Liver (tissue), 9 donors: ENCODE results near the gene SURF6. TPM values are rescaled to one million over a fixed set of nuclear protein-coding genes. Genes with fewer than 3 reads are reported as not detected.
"Not testable (repeated sequence)": the region's sequence is repeated elsewhere in the genome, so short reads cannot be mapped to it uniquely, and the experiment has no call there.

ENCODE experiments used
- DNase-seq: peaks from one replicate; pipeline ENCODE4 v3.0.0-alpha.2; 2017; ENCODE audit warnings: low spot score
- H3K27ac ChIP-seq, 2 donors: one replicate each; pipeline ENCODE4 v1.7.0; 2013; ENCODE audit warnings: inconsistent platforms in 2 of 2, low read length in 2 of 2, control low read depth in 1 of 2, low read depth in 1 of 2, mild to moderate bottlenecking in 1 of 2
- H3K27me3 ChIP-seq, 4 donors: one replicate each; pipeline versions ENCODE4 v1.6.1 to v1.7.0; 2013; ENCODE audit warnings: low read length in 3 of 4, inconsistent platforms in 1 of 4, mild to moderate bottlenecking in 1 of 4, moderate library complexity in 1 of 4; ENCODE audit not compliant: control insufficient read depth in 4 of 4, insufficient read depth in 4 of 4
- H3K36me3 ChIP-seq, 4 donors: one replicate each; pipeline versions ENCODE4 v1.6.1 to v1.7.0; 2013; ENCODE audit warnings: low read length in 3 of 4, mild to moderate bottlenecking in 3 of 4, low read depth in 1 of 4, moderate library complexity in 1 of 4; ENCODE audit not compliant: control insufficient read depth in 4 of 4, insufficient read depth in 3 of 4
- H3K4me1 ChIP-seq, 4 donors: one replicate each; pipeline versions ENCODE4 v1.6.1 to v1.7.0; 2013; ENCODE audit warnings: low read length in 3 of 4, mild to moderate bottlenecking in 3 of 4, moderate library complexity in 1 of 4; ENCODE audit not compliant: control insufficient read depth in 4 of 4, insufficient read depth in 4 of 4
- H3K4me3 ChIP-seq, 3 donors: one replicate each; pipeline versions ENCODE4 v1.6.1 to v1.7.0; 2013; ENCODE audit warnings: low read length in 3 of 3, control low read depth in 1 of 3, low read depth in 1 of 3, mild to moderate bottlenecking in 1 of 3
- H3K9ac ChIP-seq, 2 donors: one replicate each; pipeline ENCODE4 v1.7.0; 2013; ENCODE audit warnings: low read length in 2 of 2, mild to moderate bottlenecking in 2 of 2, moderate library complexity in 2 of 2, control low read depth in 1 of 2, low read depth in 1 of 2
- H3K9me3 ChIP-seq, 4 donors: one replicate each; pipeline versions ENCODE4 v1.6.1 to v1.7.0; 2013; ENCODE audit warnings: low read length in 3 of 4; ENCODE audit not compliant: control insufficient read depth in 4 of 4
- EGR1 ChIP-seq, 2 donors: IDR thresholded peaks; 2 replicates each; pipeline ENCODE4 v1.6.1; 2016 to 2018; ENCODE audit warnings: antibody characterized with exemption in 2 of 2, low read depth in 2 of 2
- FOXA1 ChIP-seq: IDR thresholded peaks from 2 replicates; pipeline ENCODE4 v1.6.1; 2016; ENCODE audit warnings: antibody characterized with exemption
- FOXA2 ChIP-seq: IDR thresholded peaks from 2 replicates; pipeline ENCODE4 v1.6.1; 2016; ENCODE audit warnings: antibody characterized with exemption
- HNF4A ChIP-seq, 2 donors: conservative IDR thresholded peaks; 2 replicates each; pipeline ENCODE4 v1.6.1; 2016; ENCODE audit warnings: antibody characterized with exemption in 2 of 2, mild to moderate bottlenecking in 2 of 2
- HNF4G ChIP-seq: IDR thresholded peaks from 2 replicates; pipeline ENCODE4 v1.6.1; 2016; ENCODE audit warnings: antibody characterized with exemption
- JUND ChIP-seq, 2 donors: IDR thresholded peaks; 2 replicates each; pipeline ENCODE4 v1.6.1; 2016; ENCODE audit warnings: antibody characterized with exemption in 2 of 2
- NR2F2 ChIP-seq: IDR thresholded peaks from 2 replicates; pipeline ENCODE4 v1.6.1; 2016; ENCODE audit warnings: antibody characterized with exemption
- YY1 ChIP-seq: IDR thresholded peaks from 2 replicates; pipeline ENCODE4 v1.6.1; 2016; ENCODE audit warnings: antibody characterized with exemption, mild to moderate bottlenecking
- WGBS: extraction: QIAGEN DNeasy Blood & Tissue Kit; methylation state at CpG from one replicate; pipeline ENCODE4 v1.1.7; 2013; 5-methylcytosine and 5-hydroxymethylcytosine counted together
- polyA plus RNA-seq, 2 donors: library from polyadenylated mRNA; stranded (reverse) in 1 of 2; unstranded in 1 of 2; fragments of 200-250 nt in 1 of 2; fragments of >200 nt in 1 of 2; fragmentation: Nextera tagmentation in 1 of 2; extraction: Ambion mirVana in 1 of 2; gene quantifications; one replicate each; pipeline versions ENCODE4 v1.2.1 to v1.2.3, GENCODE V29; 2013 to 2015
- total RNA-seq, 2 donors: library from RNA; depleted of rRNA; stranded (reverse); fragments of >200 nt; gene quantifications; one replicate each; pipeline ENCODE4 v1.2.3, GENCODE V29; 2014
- TF ChIP-seq, protein P1 (sequence below): fragments of 150-350 bp; IDR thresholded peaks from 2 replicates; pipeline ENCODE4 v1.5.1; 2017; ENCODE audit warnings: improper control_type of control experiment, low read depth, low read length; ENCODE audit not compliant: missing input control
- TF ChIP-seq, protein P2 (sequence below): IDR thresholded peaks from 2 replicates; pipeline ENCODE4 v1.6.1; 2016; ENCODE audit warnings: antibody characterized with exemption
- TF ChIP-seq, protein P3 (sequence below): IDR thresholded peaks from 2 replicates; pipeline ENCODE4 v1.6.1; 2016; ENCODE audit warnings: antibody characterized with exemption
- donor health status: healthy.
- donor health status: healthy.
- donor health status: healthy.
- donor health status: healthy.
- donor health status: healthy.

SURF6 gene
- total and polyA plus RNA-seq, 4 donors, result 4.1 to 12.9 (median 7.2) TPM

DNA sequence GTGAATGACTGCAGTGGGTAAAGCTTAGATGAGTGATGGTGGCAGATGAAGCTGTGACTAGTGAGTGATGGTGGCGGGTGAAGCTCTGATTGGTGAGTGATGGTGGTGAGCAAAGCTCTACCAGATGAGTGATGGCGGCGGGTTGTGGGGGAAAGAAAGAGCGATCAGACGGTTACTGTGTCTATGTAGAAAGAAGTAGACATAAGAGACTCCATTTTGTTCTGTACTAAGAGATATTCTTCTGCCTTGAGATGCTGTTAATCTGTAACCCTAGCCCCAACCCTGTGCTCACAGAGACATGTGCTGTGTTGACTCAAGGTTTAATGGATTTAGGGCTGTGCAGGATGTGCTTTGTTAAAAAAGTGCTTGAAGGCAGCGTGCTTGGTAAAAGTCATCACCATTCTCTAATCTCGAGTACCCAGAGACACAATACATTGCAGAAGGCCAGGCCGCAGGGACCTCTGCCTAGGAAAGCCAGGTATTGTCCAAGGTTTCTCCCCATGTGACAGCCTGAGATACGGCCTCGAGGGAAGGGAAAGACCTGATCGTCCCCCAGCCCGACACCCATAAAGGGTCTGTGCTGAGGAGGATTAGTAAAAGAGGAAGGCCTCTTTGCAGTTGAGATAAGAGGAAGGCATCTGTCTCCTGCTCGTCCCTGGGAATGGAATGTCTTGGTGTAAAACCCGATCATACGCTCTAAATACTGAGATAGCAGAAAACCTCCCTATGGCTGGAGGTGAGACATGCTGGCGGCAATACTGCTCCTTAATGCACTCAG lies 52.5 kb downstream of the SURF6 start:
- H3K36me3 ChIP-seq, H3K27ac ChIP-seq, H3K27me3 ChIP-seq, H3K4me1 ChIP-seq, H3K4me3 ChIP-seq, H3K9ac ChIP-seq, H3K9me3 ChIP-seq, DNase-seq: not testable (repeated sequence)
- whole genome bisulfite sequencing, result 78% methylated on average over 16 of the region's 16 CpGs

DNA sequence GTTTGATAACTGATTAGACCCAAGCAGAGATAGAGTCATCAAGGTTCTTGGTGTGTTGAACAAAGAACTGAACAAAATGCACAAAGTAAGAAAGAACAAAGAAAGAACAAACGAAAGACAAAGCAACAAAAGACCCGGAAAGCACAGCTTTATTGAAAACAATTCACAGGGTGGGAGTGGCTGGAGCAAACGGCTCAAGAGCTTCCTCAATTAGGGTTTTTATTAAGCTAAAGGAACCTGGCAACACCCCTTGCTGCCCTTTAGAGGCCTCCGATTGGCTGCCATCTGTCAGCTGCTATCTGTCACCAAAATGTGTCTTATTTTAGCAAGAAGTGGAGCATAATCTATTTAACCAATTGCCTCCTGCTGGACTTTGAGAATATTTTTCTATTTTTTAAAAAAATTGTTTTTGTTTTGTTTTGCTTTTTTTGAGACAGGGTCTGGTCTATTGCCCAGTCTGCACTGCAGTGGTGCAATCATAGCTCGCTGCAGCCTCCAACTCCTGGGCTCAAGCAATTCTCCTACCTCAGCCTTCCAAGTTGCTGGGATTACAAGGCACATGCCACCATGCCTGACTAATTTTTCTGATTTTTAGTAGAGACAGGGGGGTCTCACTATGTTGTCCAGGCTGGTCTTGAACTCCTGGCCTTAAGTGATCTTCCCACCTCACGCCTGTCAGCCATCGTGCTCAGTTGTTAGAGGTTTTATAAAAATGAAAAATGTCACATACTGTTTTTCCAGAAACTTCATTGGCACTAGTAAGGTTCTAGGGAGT lies 53.3 kb downstream of the SURF6 start:
- 78% methylated on average over 7 of the region's 7 CpGs for WGBS
- no peak for DNase-seq
- Histone ChIP-seq H3K36me3 (no peaks in the 10 kb centered on the region), H3K9ac (no peak overlapping the region), H3K4me3 (no peak overlapping the region), H3K27ac (no peak overlapping the region), H3K27me3 (no peaks in the 10 kb centered on the region), H3K4me1 (no peaks in the 10 kb centered on the region), H3K9me3 (no peaks in the 10 kb centered on the region)
- no peak for TF ChIP-seq HNF4G
- TF ChIP-seq, protein P1, sequence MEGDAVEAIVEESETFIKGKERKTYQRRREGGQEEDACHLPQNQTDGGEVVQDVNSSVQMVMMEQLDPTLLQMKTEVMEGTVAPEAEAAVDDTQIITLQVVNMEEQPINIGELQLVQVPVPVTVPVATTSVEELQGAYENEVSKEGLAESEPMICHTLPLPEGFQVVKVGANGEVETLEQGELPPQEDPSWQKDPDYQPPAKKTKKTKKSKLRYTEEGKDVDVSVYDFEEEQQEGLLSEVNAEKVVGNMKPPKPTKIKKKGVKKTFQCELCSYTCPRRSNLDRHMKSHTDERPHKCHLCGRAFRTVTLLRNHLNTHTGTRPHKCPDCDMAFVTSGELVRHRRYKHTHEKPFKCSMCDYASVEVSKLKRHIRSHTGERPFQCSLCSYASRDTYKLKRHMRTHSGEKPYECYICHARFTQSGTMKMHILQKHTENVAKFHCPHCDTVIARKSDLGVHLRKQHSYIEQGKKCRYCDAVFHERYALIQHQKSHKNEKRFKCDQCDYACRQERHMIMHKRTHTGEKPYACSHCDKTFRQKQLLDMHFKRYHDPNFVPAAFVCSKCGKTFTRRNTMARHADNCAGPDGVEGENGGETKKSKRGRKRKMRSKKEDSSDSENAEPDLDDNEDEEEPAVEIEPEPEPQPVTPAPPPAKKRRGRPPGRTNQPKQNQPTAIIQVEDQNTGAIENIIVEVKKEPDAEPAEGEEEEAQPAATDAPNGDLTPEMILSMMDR, result no peak
- TF ChIP-seq, protein P2, sequence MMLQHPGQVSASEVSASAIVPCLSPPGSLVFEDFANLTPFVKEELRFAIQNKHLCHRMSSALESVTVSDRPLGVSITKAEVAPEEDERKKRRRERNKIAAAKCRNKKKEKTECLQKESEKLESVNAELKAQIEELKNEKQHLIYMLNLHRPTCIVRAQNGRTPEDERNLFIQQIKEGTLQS, result no peak

DNA sequence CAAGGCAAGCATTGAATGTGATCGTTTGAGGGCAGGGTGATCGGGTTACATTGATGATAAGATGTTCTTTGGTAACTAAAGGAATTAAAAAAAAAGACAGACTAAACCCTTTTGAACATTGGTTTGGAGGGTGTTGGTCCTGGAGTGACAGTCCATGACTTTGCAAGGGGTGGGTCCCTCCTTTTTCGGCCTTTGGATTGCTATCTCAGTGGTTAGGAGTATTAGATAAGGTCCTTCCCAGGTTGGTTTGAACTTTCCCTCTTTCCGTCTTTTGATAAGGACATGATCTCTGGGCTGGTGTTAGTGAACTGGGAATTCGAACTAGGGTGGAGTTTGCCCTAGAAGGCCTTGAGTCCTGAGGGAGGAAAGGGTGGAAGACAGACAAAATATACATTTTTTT lies 55.6 kb downstream of the SURF6 start:
- Histone ChIP-seq H3K36me3 (no peaks in the 10 kb centered on the region), H3K27ac (no peak overlapping the region), H3K27me3 (peaks cover 0 to 6% (median 0%) of the 10 kb centered on the region in 4 donors), H3K4me3 (no peak overlapping the region), H3K4me1 (no peaks in the 10 kb centered on the region), H3K9me3 (no peaks in the 10 kb centered on the region), H3K9ac (no peak overlapping the region)
- WGBS, result 56% methylated on average over 5 of the region's 5 CpGs
- DNase-seq, result no peak
- no peak for TF ChIP-seq NR2F2
- TF ChIP-seq FOXA1, result no peak
- TF ChIP-seq JUND (IDR thresholded peaks at IDR 0.05), result no peak
- TF ChIP-seq, protein P1, result no peak
- no peak for TF ChIP-seq HNF4A (conservative IDR thresholded peaks at IDR 0.05)
- no peak for TF ChIP-seq YY1
- TF ChIP-seq HNF4G, result no peak
- TF ChIP-seq, protein P3, sequence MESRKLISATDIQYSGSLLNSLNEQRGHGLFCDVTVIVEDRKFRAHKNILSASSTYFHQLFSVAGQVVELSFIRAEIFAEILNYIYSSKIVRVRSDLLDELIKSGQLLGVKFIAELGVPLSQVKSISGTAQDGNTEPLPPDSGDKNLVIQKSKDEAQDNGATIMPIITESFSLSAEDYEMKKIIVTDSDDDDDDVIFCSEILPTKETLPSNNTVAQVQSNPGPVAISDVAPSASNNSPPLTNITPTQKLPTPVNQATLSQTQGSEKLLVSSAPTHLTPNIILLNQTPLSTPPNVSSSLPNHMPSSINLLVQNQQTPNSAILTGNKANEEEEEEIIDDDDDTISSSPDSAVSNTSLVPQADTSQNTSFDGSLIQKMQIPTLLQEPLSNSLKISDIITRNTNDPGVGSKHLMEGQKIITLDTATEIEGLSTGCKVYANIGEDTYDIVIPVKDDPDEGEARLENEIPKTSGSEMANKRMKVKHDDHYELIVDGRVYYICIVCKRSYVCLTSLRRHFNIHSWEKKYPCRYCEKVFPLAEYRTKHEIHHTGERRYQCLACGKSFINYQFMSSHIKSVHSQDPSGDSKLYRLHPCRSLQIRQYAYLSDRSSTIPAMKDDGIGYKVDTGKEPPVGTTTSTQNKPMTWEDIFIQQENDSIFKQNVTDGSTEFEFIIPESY, result no peak
- no peak for TF ChIP-seq EGR1 (IDR thresholded peaks at IDR 0.05; ENCODE audit: low read depth in 2 of 2)
- TF ChIP-seq FOXA2, result no peak
